ENCODE measurements around the gene GSTP1. TPM values are rescaled to one million over a fixed set of nuclear protein-coding genes. Genes with fewer than 3 reads are reported as not detected.
A peak's percentile ranks its signal among the peaks of the same experiment; 100 is the strongest.
"Not testable (repeated sequence)": the region's sequence is repeated elsewhere in the genome, so short reads cannot be mapped to it uniquely, and the experiment has no call there.

GSTP1 gene
- total RNA-seq, 2 donors from 2014 or later, result 323 to 390 TPM

DNA sequence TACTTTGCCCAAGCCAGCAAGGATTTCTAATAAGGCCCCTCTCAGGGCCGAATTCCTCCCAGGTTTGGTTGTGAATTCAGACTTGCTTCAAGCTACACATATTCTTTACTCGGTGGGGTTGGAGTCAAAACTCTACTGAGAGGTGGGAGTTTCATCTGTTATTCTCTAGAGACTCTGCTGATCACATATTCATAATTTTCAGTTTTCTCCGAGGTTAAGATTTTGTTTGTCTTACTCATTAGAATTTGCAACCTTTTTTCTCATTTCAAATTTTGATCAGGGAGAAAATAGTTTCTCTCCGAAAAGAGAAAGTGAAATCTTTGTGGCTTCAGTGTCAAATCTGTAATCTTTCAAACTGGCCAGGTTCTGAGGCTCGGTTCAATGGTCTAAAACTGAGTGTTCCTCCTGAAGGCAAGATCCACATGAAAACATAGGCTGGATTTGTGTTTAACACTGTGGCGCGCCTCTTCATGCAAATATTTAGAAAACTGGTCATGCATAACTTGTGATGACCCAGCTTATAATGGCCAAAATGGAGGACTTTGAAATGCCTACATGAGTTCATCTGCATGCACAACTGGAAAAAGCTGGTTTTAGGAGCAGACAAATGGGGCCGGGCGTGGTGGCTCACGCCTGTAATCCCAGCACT lies 21.5 kb upstream of the GSTP1 start:
- intact Hi-C loops (cut with DNase I, micrococcal nuclease), result no loop called here
- DNase-seq (no peak), ATAC-seq (no peak)

DNA sequence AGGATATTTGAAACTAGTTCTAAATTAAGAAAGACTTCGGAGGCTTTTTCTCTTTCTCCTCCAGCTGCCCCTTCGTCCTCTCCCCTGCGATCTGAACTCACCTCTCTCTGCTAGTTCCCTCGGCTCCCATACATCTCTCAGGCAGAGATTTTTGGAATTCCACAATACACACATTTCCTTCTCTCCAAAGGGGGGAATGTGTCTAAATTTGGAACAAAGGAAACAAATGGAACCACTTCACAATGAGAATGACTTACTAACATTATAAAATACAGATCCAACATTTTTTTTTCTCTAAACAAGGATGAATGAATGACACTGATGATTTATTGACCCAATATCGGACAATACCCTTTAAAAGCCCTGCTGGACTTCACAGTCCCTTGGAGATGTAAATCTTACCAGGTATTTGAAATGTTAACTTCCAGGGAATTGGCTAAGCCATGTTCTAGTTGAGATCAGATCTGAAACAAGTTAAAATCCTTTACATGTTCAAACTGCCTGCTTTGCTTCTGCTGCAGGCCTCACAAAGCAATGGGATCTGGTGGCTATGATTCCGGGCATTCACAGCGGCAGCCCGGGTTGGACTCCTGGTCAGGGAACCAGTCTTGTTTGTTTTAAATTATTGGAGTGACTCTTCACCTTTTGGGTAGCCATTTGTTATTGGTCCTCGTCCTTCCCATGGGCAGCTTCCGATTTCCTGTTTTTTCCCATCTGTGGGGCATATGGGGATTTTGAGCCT lies 20.5 kb upstream of the GSTP1 start:
- intact Hi-C loops (cut with DNase I, micrococcal nuclease), result no loop called here
- no peak for DNase-seq
- ATAC-seq, result no peak

DNA sequence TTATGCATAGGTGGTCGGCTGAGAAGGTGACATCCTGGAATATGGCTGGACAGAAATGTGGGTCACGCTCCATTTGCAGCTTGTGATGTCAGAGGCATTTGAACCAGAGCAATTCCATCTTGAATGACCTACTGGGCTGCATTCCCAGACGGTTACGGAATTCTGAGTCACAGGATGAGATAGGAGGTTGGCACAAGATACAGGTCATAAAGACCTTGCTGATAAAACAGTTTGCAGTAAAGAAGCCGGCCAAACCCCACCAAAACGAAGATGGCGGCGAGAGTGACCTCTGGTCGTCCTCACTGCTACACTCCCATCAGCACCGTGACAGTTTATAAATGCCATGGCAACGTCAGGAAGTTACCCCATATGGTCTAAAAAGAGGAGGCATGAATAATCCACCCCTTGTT lies 19.9 kb upstream of the GSTP1 start:
- peak; percentile 71 for ATAC-seq
- peak; percentile 40 to 68 for DNase-seq
- intact Hi-C loops (cut with DNase I, micrococcal nuclease), result not testable (repeated sequence)

DNA sequence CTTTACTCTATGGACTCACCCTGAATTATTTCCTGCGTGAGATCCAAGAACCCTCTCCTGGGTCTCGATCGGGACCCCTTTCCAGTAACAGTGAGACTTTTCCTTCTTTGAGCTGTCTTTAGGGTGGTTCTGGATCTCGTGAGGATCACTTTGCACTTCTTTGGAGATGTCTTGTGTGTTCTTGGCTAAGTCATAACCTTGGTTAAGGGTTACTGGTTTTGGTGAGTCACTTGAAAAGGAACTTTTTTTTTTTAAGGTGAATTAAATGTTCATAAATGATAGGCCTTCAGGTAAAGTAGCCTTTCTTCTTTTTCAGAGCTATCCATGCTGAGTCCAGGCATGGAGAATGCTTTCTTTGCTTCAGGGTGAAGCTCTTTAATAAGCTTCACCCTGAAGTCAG lies 19.4 kb upstream of the GSTP1 start:
- peak; percentile 12 for ATAC-seq
- intact Hi-C loops (cut with DNase I, micrococcal nuclease), result no loop called here
- DNase-seq, result no peak

DNA sequence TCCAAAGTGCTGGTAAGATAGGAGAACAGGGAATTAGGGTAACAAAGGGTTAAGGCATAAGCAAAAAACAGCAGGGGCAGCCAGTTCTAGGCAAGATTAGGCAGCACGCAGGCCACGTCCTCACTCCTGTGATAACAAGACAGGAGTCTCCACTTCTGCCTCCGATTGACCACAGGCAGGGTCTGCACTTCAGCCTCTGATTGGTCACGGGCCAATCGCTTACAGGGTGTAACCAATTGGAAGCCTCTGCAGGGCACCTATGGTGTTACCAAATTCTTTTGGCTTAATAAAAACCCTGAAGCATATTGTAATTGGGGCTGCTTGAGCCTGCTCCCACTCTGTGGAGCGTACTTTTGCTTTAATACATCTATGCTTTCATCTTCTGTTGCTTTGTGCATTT lies 12.2 kb upstream of the GSTP1 start:
- no peak for ATAC-seq
- no peak for DNase-seq
- intact Hi-C loops (cut with DNase I, micrococcal nuclease), result no loop called here

DNA sequence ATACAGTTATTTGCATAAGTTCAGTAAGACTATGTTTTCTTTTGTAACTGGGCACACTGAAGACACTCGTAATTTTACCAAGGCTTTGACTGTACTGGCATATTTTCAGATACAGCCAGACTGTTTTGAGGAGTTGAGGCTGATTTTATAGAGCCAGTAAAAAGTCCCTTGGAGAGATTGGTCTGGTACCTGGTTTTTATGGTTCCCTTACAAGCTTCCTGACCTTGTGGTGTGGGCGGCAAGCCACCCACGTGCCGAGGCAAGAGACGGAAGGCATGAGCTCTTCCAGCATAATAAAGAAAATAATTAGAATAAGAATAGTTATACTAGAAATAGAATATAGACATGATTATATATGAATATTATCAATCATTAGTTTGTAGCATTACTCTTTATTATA lies 11.3 kb upstream of the GSTP1 start:
- ATAC-seq (peak; percentile 24), DNase-seq (no peak)
- intact Hi-C loops (cut with DNase I, micrococcal nuclease), result no loop called here

DNA sequence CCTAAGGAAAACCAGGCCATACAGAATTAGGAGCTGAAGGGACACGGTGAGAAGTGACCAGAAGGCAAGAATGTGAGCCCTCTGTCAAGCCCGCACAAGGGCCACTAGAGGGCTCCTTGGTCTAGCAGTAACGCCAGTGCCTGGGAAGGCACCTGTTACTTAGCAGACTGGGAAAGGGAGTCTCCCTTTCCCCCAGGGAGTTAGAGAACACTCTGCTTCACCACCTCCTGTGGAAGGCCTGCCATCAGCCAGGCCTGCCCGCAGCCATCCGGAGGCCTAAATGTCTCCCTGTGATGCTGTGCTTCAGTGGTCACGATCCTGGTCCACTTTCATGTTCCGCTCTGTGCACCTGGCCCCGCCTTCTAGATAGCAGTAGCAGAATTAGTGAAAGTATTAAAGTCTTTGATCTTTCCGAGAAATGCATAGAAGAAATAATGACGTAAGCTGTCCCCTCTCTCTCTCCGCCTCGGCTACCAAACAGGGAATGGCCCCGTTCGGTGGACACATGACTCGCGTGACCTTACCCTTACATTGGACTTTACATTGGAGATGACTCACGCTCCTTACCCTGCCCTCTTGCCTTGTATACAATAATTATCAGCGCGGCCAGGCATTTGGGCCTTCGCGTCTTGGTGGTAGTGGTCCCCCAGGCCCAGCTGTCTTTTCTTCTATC lies 10.7 kb upstream of the GSTP1 start:
- DNase-seq (peak; percentile 63 to 64), ATAC-seq (peak; percentile 85)
- intact Hi-C loops (cut with DNase I, micrococcal nuclease), result no loop called here

DNA sequence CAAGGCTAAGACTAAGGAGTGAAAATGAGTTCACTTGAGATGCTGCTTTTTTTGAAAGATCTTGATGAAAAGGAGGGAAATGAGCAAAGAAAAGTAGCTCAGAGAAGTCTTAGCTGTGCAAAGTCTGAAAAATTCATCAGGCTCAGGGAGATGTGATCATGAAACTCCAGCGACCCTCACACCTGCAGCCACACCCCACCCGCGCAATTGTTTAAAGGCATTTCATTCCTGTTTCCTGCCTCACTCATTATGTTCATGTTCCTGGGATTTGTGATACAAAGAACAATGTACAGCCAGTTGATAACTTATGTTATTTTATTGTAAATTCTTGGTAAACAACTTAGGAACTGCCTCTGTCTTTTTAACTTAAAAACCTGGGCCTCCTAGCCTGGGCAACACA lies 8.7 kb upstream of the GSTP1 start:
- no peak for DNase-seq
- no peak for ATAC-seq
- intact Hi-C loops (cut with DNase I, micrococcal nuclease), result no loop called here

DNA sequence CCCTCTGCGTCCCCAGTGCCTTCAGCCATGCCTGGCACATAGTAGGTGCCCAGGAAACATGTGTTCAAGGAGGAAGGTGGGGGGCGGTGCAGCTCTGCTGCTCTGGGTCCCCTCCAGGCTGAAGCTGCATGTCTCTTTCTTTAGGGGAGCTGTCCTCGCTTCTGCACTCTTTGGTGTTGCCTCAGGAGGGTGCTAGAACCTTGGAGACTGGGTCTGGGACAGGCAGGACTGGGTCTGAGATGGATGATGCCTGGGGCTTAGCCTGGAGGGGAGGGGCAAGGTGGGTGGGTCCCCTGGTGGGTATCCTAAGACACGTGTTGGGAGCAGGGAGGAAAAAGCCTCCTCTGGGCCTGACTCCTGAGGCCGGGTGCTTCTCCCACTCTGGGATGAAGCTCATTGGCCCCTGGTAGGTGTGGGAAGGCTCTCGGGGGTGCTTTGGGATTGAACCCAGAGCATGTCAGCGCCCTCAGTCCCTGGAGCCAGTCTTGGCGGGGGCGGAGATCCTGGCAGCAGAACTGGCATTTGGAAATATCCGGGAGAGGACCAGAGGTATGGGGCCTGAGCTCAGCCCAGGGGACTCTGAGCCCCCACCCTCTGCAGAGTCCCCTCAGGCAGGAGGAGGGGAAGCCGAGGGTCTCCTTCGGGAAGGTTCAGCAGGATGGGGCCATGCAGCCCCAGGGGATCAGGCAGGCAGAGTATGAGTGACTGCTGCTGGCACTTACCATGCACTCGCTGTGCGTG lies 6.7 kb upstream of the GSTP1 start:
- DNase-seq, result no peak
- ATAC-seq, result no peak
- intact Hi-C loops (cut with DNase I, micrococcal nuclease), result no loop called here

DNA sequence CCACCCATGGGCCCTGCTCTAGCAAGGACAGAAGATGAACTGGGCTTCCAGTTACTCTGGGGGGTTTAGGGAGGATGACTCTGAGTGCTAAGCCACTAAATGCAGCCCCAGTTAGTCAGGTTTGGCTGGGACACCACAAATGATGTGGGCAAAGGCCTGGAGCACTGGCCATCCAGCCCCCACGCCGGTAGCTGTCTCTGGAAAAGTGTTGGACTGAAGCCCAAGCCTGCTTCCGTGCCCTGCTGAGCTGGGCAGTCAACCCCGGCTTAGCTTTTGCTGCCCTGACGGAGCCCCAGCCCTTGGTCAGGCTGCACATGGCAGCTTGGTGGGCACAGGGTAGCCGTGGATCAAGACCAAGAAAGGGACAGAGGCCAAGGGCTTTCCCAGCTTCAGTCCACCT lies 5.7 kb upstream of the GSTP1 start:
- intact Hi-C loops (cut with DNase I, micrococcal nuclease), result no loop called here
- ATAC-seq (no peak), DNase-seq (no peak)

DNA sequence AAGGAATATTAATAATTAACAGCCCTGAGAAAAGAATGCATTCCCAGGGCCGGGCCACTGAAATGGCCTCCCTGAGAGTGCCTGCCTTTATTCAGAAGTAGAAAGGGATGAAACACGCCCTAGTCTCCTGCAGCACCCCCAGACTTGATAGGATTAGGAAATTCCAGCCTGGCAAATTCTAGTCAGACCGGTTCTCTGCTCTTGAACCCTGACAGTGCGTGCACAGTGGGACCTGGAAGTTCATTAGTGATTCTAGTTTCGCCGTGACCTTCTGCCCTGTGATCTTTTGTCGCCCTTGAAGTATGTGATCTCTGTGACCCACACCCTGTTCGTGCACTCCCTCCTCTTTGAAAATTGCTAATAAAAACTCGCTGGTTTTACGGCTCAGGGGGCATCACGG lies 2.1 kb upstream of the GSTP1 start:
- DNase-seq, result no peak
- ATAC-seq, result no peak

DNA sequence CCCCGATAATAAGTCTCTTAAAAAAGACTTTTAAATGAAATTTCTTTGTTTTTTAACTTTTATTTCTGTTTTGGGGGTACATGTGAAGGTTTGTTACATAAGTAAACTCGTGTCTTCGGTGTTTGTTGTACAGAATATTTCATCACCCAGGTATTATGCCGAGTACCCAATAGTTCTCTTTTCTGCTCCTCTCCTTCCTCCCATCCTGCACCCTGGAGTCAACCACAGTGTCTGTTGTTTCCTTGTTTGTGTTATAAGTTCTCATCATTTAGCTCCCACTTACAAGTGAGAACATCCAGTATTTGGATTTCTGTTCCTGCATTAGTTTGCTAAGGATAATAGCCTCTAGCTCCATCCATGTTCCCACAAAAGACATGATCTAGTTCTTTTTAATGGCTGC lies 1.6 kb upstream of the GSTP1 start:
- DNase-seq (no peak), ATAC-seq (no peak)
- intact Hi-C loops (cut with DNase I, micrococcal nuclease), result no loop called here

More for the DNA sequence above, 2.1 kb upstream of the GSTP1 start:
- intact Hi-C loops (cut with DNase I, micrococcal nuclease), result no loop called here

DNA sequence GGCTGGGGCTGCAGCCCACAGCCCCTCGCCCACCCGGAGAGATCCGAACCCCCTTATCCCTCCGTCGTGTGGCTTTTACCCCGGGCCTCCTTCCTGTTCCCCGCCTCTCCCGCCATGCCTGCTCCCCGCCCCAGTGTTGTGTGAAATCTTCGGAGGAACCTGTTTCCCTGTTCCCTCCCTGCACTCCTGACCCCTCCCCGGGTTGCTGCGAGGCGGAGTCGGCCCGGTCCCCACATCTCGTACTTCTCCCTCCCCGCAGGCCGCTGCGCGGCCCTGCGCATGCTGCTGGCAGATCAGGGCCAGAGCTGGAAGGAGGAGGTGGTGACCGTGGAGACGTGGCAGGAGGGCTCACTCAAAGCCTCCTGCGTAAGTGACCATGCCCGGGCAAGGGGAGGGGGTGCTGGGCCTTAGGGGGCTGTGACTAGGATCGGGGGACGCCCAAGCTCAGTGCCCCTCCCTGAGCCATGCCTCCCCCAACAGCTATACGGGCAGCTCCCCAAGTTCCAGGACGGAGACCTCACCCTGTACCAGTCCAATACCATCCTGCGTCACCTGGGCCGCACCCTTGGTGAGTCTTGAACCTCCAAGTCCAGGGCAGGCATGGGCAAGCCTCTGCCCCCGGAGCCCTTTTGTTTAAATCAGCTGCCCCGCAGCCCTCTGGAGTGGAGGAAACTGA lies 731 bp downstream of the GSTP1 start:
- intact Hi-C loops (cut with DNase I, micrococcal nuclease), result no loop called here
- ATAC-seq (peak; percentile 80), DNase-seq (peak; percentile 80 to 90)

DNA sequence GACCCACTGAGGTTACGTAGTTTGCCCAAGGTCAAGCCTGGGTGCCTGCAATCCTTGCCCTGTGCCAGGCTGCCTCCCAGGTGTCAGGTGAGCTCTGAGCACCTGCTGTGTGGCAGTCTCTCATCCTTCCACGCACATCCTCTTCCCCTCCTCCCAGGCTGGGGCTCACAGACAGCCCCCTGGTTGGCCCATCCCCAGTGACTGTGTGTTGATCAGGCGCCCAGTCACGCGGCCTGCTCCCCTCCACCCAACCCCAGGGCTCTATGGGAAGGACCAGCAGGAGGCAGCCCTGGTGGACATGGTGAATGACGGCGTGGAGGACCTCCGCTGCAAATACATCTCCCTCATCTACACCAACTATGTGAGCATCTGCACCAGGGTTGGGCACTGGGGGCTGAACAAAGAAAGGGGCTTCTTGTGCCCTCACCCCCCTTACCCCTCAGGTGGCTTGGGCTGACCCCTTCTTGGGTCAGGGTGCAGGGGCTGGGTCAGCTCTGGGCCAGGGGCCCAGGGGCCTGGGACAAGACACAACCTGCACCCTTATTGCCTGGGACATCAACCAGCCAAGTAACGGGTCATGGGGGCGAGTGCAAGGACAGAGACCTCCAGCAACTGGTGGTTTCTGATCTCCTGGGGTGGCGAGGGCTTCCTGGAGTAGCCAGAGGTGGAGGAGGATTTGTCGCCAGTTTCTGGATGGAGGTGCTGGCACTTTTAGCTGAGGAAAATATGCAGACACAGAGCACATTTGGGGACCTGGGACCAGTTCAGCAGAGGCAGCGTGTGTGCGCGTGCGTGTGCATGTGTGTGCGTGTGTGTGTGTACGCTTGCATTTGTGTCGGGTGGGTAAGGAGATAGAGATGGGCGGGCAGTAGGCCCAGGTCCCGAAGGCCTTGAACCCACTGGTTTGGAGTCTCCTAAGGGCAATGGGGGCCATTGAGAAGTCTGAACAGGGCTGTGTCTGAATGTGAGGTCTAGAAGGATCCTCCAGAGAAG lies 1.6 kb downstream of the GSTP1 start:
- intact Hi-C loops (cut with DNase I, micrococcal nuclease), result no loop called here
- ATAC-seq, result no peak
- no peak for DNase-seq

DNA sequence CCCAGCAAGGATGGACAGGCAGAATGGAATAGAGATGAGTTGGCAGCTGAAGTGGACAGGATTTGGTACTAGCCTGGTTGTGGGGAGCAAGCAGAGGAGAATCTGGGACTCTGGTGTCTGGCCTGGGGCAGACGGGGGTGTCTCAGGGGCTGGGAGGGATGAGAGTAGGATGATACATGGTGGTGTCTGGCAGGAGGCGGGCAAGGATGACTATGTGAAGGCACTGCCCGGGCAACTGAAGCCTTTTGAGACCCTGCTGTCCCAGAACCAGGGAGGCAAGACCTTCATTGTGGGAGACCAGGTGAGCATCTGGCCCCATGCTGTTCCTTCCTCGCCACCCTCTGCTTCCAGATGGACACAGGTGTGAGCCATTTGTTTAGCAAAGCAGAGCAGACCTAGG lies 2.3 kb downstream of the GSTP1 start:
- intact Hi-C loops (cut with DNase I, micrococcal nuclease), result no loop called here
- no peak for ATAC-seq
- no peak for DNase-seq

DNA sequence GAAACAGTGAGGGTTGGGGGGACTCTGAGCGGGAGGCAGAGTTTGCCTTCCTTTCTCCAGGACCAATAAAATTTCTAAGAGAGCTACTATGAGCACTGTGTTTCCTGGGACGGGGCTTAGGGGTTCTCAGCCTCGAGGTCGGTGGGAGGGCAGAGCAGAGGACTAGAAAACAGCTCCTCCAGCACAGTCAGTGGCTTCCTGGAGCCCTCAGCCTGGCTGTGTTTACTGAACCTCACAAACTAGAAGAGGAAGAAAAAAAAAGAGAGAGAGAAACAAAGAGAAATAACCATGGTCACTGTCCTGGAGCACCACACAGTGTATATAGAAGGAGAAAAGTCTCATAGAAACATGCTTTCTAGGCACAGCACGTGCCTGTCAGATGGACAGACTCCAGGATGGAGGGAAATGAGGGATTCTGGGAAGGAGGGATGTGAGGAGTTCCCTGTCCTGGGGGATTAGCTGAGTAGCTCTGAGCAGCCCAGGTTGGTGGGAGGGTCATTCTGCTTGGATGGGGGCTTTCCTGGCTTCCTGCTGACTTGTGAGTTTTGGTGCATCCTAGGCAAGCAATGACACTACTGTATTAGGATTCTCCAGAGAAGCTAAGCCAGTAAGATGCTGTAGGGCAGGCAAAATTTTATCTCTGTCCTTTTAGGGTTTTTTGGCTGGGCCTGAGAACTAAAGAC lies 3.1 kb downstream of the GSTP1 start:
- ATAC-seq, result no peak
- intact Hi-C loops (cut with DNase I, micrococcal nuclease), result no loop called here
- DNase-seq, result no peak

DNA sequence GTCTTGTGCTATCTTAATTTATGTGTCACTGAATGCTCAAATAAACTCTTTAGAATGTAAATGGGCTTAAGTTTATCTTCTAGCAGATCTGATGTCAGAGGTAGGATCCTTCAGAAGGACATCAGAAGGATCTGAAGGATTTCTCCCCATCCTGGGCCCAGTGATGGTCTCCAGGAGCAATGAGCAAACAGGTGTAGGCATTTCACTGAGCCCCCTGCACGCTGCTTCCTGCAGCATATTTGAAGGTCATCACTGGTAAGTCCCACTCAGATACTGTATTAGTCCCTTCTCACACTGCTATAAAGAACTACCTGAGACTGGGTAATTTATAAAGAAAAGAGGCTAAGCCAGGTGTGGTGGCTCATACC lies 4.5 kb downstream of the GSTP1 start:
- ATAC-seq (no peak), DNase-seq (no peak)
- intact Hi-C loops (cut with DNase I, micrococcal nuclease), result no loop called here
